Adipose tissue (tissue), 3 donors: Measurements from ENCODE around the gene KRT9. TPM values are rescaled to one million over a fixed set of nuclear protein-coding genes. Genes with fewer than 3 reads are reported as not detected.
"Not testable (repeated sequence)": the region's sequence is repeated elsewhere in the genome, so short reads cannot be mapped to it uniquely, and the experiment has no call there.

Source experiments
- H3K27ac ChIP-seq: one replicate; pipeline ENCODE4 v1.5.1; 2013; ENCODE audit warnings: low read depth, low read length
- WGBS, 3 donors: extraction: QIAGEN DNeasy Blood & Tissue Kit; methylation state at CpG; one replicate each; pipeline ENCODE4 v1.1.7; 2013; 5-methylcytosine and 5-hydroxymethylcytosine counted together
- polyA plus RNA-seq, 3 donors: library from polyadenylated mRNA; stranded (reverse); fragments of 200-250 nt; gene quantifications; one replicate each; pipeline ENCODE4 v1.2.3, GENCODE V29; 2013
- donor health status: healthy with polysubstance abuse.
- donor health status: Bipolar disorder and iron deficiency.
- donor health status: healthy.

The KRT9 gene
- polyA plus RNA-seq, 3 donors, result not detected

DNA sequence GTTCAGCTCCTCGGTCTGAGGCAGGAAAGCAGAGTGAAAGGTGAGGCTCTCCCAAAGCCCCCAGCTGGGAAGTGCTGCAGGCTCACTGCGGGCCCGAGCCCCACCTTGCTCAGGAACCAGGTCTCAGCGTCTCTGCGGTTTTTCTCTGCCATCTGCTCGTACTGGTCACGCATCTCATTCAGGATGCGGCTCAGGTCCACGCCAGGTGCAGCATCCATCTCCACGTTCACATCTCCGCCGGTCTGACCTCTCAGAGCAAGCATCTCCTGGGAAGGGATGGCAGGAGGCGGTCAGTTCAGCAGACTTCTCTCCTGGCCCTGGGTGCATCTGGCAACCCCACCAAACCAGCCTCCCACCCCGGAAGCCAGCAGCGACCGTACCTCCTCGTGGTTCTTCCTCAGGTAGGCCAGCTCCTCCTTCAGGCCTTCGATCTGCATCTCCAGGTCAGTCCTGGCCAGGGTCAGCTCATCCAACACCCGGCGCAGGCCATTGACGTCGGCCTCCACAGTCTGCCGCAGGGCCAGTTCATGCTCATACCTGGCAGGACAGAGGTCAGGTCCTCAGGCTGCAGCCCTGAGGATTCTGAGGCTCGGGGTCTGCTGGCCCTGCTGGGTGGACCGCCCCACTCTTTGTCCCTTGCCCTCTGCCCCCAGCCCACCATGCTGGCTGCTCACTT is 39.2 kb upstream of the KRT9 start:
- WGBS, 3 donors, result 78 to 92% (median 89%) methylated on average over 25 of the region's 25 CpGs
- no peak overlapping the region for H3K27ac ChIP-seq

DNA sequence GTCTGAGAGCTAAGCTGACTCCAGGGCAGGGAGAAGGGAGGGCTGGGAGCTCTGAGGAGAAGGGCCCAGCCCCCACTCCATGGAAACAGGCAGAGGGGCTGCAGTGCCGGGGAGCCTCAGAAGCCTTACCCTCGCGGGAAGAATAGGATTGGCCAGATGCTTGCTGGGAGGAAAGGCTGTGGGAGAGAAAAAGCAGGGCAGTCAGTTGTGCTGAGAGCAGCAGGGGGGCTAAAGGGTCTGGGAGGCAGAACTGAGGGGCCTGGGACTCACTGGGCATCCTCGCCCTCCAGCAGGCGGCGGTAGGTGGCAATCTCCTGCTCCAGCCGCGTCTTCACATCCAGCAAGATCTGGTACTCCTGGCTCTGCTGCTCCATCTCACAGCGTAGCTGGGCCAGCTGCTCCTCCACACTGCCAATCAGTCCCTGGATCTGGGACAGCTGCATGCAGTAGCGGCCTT is 38.2 kb upstream of the KRT9 start:
- not testable (repeated sequence) for H3K27ac ChIP-seq
- 8 to 25% (median 12%) methylated on average over 10 of the region's 10 CpGs for WGBS, 3 donors

GRCh38 chr17:41606930-41607329 is 35.1 kb upstream of the KRT9 start:
- H3K27ac ChIP-seq, result not testable (repeated sequence)
- WGBS, 3 donors, result 65 to 90% (median 73%) methylated on average over 4 of the region's 4 CpGs

GRCh38 chr17:41602524-41602923 is 30.7 kb upstream of the KRT9 start:
- 52 to 72% (median 60%) methylated on average over 2 of the region's 2 CpGs for WGBS, 3 donors
- no peak overlapping the region for H3K27ac ChIP-seq

DNA sequence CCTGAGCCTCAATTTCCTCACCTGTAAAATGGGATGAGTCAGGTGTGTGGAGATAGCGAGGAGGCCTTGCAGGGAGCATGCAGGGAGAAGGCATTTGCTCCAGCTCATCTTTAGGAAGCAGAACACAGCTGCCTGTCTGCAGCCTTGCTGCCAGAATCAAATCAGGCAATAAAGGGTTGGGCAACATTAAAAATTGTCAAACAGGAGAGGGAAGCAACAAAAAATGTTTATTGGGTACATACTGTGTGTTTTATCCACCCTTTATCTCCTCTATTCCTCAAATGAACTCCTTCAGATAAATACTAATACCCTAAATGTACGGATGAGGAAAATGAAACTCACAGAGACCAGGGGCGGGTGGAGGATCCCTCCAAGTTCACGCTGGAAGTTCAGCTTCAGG is 28.5 kb upstream of the KRT9 start:
- WGBS, 3 donors, result 59 to 81% (median 74%) methylated on average over 4 of the region's 4 CpGs
- no peak overlapping the region for H3K27ac ChIP-seq

GRCh38 chr17:41599680-41600079 is 27.8 kb upstream of the KRT9 start:
- H3K27ac ChIP-seq, result no peak overlapping the region
- 50 to 83% (median 59%) methylated on average over 1 of the region's 1 CpG for WGBS, 3 donors

- 68 to 81% (median 75%) methylated on average over 8 of the region's 8 CpGs for WGBS, 3 donors
- no peak overlapping the region for H3K27ac ChIP-seq
These were observed 23.7 kb upstream of the KRT9 start for GRCh38 chr17:41595585-41595984.

GRCh38 chr17:41594363-41594915 is 22.6 kb upstream of the KRT9 start:
- H3K27ac ChIP-seq, result no peak overlapping the region
- WGBS, 3 donors, result 43 to 80% (median 51%) methylated on average over 3 of the region's 3 CpGs

GRCh38 chr17:41593306-41593981 is 21.6 kb upstream of the KRT9 start:
- 57 to 67% (median 63%) methylated on average over 8 of the region's 8 CpGs for WGBS, 3 donors
- no peak overlapping the region for H3K27ac ChIP-seq

DNA sequence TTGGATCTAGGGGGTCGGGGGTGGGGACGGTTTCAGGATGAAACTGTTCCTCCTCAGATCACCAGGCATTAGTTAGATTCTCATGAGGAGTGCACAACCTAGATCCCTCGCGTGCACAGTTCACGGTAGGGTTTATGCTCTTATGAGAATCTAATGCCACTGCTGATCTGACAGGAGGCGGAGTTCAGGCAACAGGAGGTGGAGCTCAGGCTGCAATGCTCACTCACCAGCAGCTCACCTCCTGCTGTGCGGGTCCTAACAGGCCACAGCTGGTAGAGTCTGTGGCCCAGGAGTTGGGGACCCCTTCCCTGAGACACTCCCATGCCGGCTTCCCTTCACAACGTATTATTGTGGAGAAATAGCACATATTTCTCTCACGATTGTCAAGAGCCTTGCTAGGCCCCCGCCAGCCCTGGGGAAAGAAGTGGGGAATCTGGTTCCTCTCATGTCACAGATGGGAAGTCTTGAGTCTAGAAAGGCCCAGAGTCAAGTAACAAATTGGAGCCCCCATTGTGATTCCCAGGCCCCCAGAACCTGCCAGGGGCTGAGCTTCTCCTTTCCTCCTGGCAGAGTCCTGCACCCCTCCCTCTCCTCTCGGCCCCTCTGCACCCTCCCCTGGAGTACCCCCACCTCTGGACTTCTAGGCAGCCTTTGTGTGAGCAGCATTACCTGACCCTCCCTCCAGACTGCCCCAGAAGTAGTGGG is 20.9 kb upstream of the KRT9 start:
- WGBS, 3 donors, result 65 to 80% (median 76%) methylated on average over 12 of the region's 12 CpGs

DNA sequence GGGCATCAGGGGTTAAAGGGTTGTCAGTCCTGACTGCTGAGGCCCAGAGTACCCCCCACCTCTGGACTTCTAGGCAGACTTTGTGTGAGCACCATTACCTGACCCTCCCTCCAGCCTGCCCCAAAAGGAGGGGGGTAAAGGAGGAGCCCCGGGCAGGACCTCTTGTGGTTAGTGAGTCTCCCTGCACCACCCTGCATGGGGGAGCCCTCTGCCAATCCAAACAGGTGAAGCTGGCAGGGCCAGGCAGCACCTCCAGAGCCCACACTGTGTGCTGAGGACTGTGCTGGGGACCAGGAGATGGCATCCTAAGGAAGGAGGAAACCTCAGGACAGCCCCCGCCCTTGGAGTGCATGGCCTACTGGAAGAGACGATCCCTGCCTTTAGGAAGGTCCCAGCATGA is 17.4 kb upstream of the KRT9 start:
- WGBS, 3 donors, result 52 to 77% (median 71%) methylated on average over 3 of the region's 3 CpGs
- H3K27ac ChIP-seq, result no peak overlapping the region

More for the DNA sequence above, 20.9 kb upstream of the KRT9 start:
- no peak overlapping the region for H3K27ac ChIP-seq

GRCh38 chr17:41588126-41588810 is 16.4 kb upstream of the KRT9 start:
- 65 to 77% (median 71%) methylated on average over 6 to 8 of the region's 8 CpGs for WGBS, 3 donors
- H3K27ac ChIP-seq, result no peak overlapping the region

- no peak within 1 kb of the TSS for H3K27ac ChIP-seq
- WGBS, 3 donors, result 73 to 88% (median 85%) methylated on average over 15 of the region's 15 CpGs
These were observed 15.1 kb upstream of the KRT9 start, which contains the start of gene KRT14 for GRCh38 chr17:41586863-41587495. Gene KRT14, minus strand, starts transcription at chr17:41586895. Its CDS starts 61 bp downstream, at chr17:41586834.

DNA sequence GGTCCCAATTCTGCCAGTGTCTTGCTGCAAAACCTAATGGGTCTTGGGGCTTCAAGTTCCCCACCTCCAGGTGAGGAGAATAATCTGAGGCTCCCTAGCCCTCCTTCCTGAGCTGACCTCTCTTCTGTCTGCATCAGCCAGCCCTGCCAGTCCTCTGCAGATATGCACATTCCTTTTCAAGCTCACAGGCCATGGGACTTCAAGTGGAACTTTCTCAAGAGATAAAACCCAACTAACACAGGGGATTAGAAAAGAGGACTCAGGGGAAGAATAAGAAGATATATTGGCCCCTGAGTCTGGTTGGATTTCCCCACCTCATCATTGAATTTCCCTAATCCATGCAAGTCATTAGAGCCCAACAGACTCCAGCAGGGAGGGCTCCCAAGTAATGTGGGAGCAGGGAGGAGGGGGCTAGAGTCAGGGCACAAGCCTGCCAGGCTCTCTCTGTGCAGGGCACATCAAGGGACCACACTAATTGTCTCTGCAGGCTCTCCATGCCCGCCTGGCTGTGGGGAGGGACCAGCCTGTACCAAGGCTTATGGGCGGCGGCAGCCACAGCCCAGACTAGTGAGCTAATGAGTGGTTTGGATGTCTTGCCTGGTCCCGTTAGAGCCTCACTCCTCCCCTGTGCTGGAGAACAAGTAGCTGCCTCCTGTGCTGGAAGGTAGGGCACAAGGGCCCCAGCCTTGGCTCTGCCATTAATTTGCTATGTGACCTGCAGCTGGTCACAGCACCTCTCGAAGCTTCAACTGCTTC is 13.6 kb upstream of the KRT9 start:
- WGBS, 3 donors, result 75 to 83% (median 82%) methylated on average over 5 of the region's 5 CpGs
- no peak overlapping the region for H3K27ac ChIP-seq

- 68 to 86% (median 83%) methylated on average over 8 of the region's 8 CpGs for WGBS, 3 donors
- H3K27ac ChIP-seq, result not testable (repeated sequence)
These were observed 12.6 kb upstream of the KRT9 start for GRCh38 chr17:41584331-41584927.

DNA sequence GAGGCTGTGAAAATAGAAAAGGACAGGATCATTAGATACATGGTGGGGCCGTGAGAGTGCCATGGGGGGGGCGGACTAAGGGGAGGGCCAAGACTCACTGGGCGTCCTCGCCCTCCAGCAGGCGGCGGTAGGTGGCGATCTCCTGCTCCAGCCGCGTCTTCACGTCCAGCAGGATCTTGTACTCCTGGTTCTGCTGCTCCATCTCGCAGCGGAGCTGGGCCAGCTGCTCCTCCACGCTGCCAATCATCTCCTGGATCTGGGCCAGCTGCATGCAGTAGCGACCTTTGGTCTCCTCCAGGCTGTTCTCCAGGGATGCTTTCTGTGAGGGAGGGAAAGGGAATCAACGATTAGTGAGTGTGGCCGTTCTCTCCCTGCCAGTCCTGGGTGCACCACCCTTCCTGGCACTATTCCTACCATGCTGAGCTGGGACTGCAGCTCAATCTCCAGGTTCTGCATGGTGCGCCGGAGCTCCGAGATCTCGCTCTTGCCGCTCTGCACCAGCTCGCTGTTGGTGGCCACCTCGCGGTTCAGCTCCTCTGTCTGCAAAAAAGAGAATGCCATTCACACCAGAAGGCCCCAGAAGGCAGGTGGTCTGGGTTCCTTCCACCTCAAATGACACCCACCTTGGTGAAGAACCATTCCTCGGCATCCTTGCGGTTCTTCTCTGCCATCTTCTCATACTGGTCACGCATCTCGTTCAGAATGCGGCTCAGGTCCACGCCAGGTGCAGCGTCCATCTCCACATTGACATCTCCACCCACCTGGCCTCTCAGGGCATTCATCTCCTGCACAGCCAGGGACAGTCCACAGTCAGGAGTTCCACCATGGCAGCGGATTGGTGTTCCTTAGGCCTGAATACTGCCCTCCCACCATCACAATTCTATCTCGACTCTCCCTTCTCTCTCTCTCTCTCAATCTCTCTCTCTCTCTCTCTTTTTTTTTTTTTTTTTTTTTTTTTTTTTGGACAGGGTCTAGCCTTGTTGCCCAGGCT is 11.6 kb upstream of the KRT9 start:
- H3K27ac ChIP-seq, result no peak overlapping the region
- 66 to 83% (median 79%) methylated on average over 33 of the region's 33 CpGs for WGBS, 3 donors
